CD4-positive, alpha-beta memory T cell (primary cell): Measurements from ENCODE around the gene ADTRP. TPM values are rescaled to one million over a fixed set of nuclear protein-coding genes. Genes with fewer than 3 reads are reported as not detected.

Source experiments
- CTCF ChIA-PET: fragments of 350-600 bp; sonication (Branson Sonifier 250); formaldehyde crosslinking; loops from one replicate; lab custom pipeline; 2021; ENCODE audit warnings: inconsistent platforms; ENCODE audit not compliant: partially characterized antibody; lab: Charles Lee
- POLR2A ChIA-PET: fragments of 350-600 bp; sonication (Branson Sonifier 250); formaldehyde crosslinking; loops from one replicate; lab custom pipeline; 2021; ENCODE audit not compliant: partially characterized antibody; lab: Charles Lee
- DNase-seq, 5 donors: peaks; one replicate each; pipeline versions ENCODE4 v3.0.0 to v3.0.0-alpha.2; 2020 to 2022; ENCODE audit warnings: mixed read lengths in 1 of 5
- H3K27ac ChIP-seq: one replicate; pipeline ENCODE4 v1.7.0; 2013; ENCODE audit warnings: low read depth, low read length
- H3K27me3 ChIP-seq: 2 replicates; pipeline ENCODE4 v1.7.0; 2013; ENCODE audit warnings: mild to moderate bottlenecking, low read length, moderate library complexity; ENCODE audit not compliant: insufficient read depth
- H3K36me3 ChIP-seq: 2 replicates; pipeline ENCODE4 v1.7.0; 2013; ENCODE audit warnings: mild to moderate bottlenecking, low read length, moderate library complexity; ENCODE audit not compliant: insufficient read depth
- H3K4me1 ChIP-seq: 2 replicates; pipeline ENCODE4 v1.7.0; 2013; ENCODE audit warnings: mild to moderate bottlenecking, low read length, moderate library complexity; ENCODE audit not compliant: insufficient read depth
- H3K4me3 ChIP-seq, 2 donors: one replicate each; pipeline ENCODE4 v1.7.0; 2013; ENCODE audit warnings: low read length in 2 of 2, mild to moderate bottlenecking in 1 of 2
- H3K9me3 ChIP-seq, 2 donors: one replicate each; pipeline ENCODE4 v1.7.0; 2013; ENCODE audit warnings: low read length in 2 of 2, control low read depth in 1 of 2; ENCODE audit not compliant: control insufficient read depth in 1 of 2
- H3K27ac Mint-ChIP-seq, 7 donors: one replicate each; pipeline ENCODE4 v1.8.0; 2020 to 2021; ENCODE audit warnings: mixed read lengths in 7 of 7, mild to moderate bottlenecking in 6 of 7, inconsistent platforms in 3 of 7, moderate library complexity in 3 of 7
- H3K27me3 Mint-ChIP-seq, 2 donors: one replicate each; pipeline ENCODE4 v1.8.0; 2020 to 2021; ENCODE audit warnings: mixed read lengths in 2 of 2
- H3K36me3 Mint-ChIP-seq, 2 donors: one replicate each; pipeline ENCODE4 v1.8.0; 2020 to 2021; ENCODE audit warnings: mixed read lengths in 2 of 2, inconsistent platforms in 1 of 2, mild to moderate bottlenecking in 1 of 2
- H3K4me1 Mint-ChIP-seq, 4 donors: one replicate each; pipeline ENCODE4 v1.8.0; 2020 to 2021; ENCODE audit warnings: mixed read lengths in 4 of 4, mild to moderate bottlenecking in 1 of 4
- H3K4me3 Mint-ChIP-seq, 8 donors: one replicate each; pipeline ENCODE4 v1.8.0; 2020 to 2021; ENCODE audit warnings: mixed read lengths in 8 of 8, mild to moderate bottlenecking in 7 of 8, moderate library complexity in 6 of 8, inconsistent platforms in 3 of 8
- H3K9me3 Mint-ChIP-seq, 8 donors: one replicate each; pipeline ENCODE4 v1.8.0; 2020 to 2021; ENCODE audit warnings: mixed read lengths in 8 of 8, mild to moderate bottlenecking in 5 of 8, inconsistent platforms in 3 of 8, moderate library complexity in 1 of 8
- intact Hi-C: fragments of 100-400 bp; cut with micrococcal nuclease; formaldehyde crosslinking; loops from one replicate; pipeline ENCODE4 v1.15.1; 2023
- polyA plus RNA-seq, 2 donors: library from polyadenylated mRNA; unstranded; fragments of 300-500 nt; fragmentation: Illumina TruSeq; gene quantifications; one replicate each; pipeline ENCODE4 v1.2.3, GENCODE V29; 2021
- total RNA-seq, 2 experiments: library from RNA; stranded (reverse); gene quantifications; one replicate each; pipeline ENCODE4 v1.2.3, GENCODE V29; 2021

The ADTRP gene
- total and polyA plus RNA-seq, 4 experiments from 2014 or later = 7.0 to 41.9 (median 11.9) TPM

- Mint-ChIP-seq H3K4me1 (peaks cover 0 to 4% (median 0%) of the 10 kb centered on the region in 4 donors), H3K27me3 (peaks cover 0 to 6% of the 10 kb centered on the region in 2 donors), H3K36me3 (no peaks in the 10 kb centered on the region), H3K9me3 (peaks cover 0 to 3% (median 0%) of the 10 kb centered on the region in 8 donors), H3K4me3 (peak overlapping the region in 1 of 8 donors; percentile 5), H3K27ac (no peak overlapping the region)
- H3K9me3 ChIP-seq = no peaks in the 10 kb centered on the region
- no peak overlapping the region for H3K4me3 ChIP-seq
- intact Hi-C loops = no loop called here
- H3K27me3 ChIP-seq = no peaks in the 10 kb centered on the region
- no peaks in the 10 kb centered on the region for H3K36me3 ChIP-seq
- ChIA-PET CTCF (interaction anchor here (1.2 to 1.4 kb wide), 2 partner anchors 23 to 50 kb away, joined by 3 to 4 read pairs; no protein-coding TSS in a partner anchor), POLR2A (no interaction called here)
- H3K4me1 ChIP-seq = no peaks in the 10 kb centered on the region
- H3K27ac ChIP-seq = no peak overlapping the region
- DNase-seq = no peak
Observed at GRCh38 chr6:11764250-11764604, 14.4 kb downstream of the ADTRP start.

GRCh38 chr6:11763460-11764249, 14.9 kb downstream of the ADTRP start:
- Mint-ChIP-seq H3K27me3 (peaks cover 0 to 3% of the 10 kb centered on the region in 2 donors), H3K9me3 (peaks cover 0 to 3% (median 0%) of the 10 kb centered on the region in 8 donors), H3K27ac (no peak overlapping the region), H3K4me3 (no peak overlapping the region), H3K36me3 (no peaks in the 10 kb centered on the region), H3K4me1 (peaks cover 0 to 4% (median 0%) of the 10 kb centered on the region in 4 donors)
- no peaks in the 10 kb centered on the region for H3K9me3 ChIP-seq
- H3K36me3 ChIP-seq = no peaks in the 10 kb centered on the region
- no peak overlapping the region for H3K4me3 ChIP-seq
- POLR2A ChIA-PET = interaction anchor here (0.7 kb wide), 1 partner anchor 52 kb away, joined by 3 read pairs; no protein-coding TSS in a partner anchor
- CTCF ChIA-PET = interaction anchor here (1.2 to 1.4 kb wide), 2 partner anchors 23 to 49 kb away, joined by 3 to 4 read pairs; no protein-coding TSS in a partner anchor
- intact Hi-C loops = no loop called here
- no peak for DNase-seq
- H3K4me1 ChIP-seq = no peaks in the 10 kb centered on the region
- H3K27ac ChIP-seq = no peak overlapping the region
- H3K27me3 ChIP-seq = no peaks in the 10 kb centered on the region

GRCh38 chr6:11762794-11763459, 15.7 kb downstream of the ADTRP start:
- no peak overlapping the region for H3K27ac ChIP-seq
- Mint-ChIP-seq H3K36me3 (no peaks in the 10 kb centered on the region), H3K9me3 (peaks cover 0 to 4% (median under 1%) of the 10 kb centered on the region in 8 donors), H3K27me3 (peaks cover 0 to 3% of the 10 kb centered on the region in 2 donors), H3K27ac (no peak overlapping the region), H3K4me1 (peaks cover 0 to 4% (median 0%) of the 10 kb centered on the region in 4 donors), H3K4me3 (no peak overlapping the region)
- H3K27me3 ChIP-seq = no peaks in the 10 kb centered on the region
- ChIA-PET CTCF (interaction anchor here (1.4 kb wide), 1 partner anchor 48 kb away, joined by 3 read pairs; no protein-coding TSS in a partner anchor), POLR2A (interaction anchor here (0.7 kb wide), 1 partner anchor 51 kb away, joined by 3 read pairs; no protein-coding TSS in a partner anchor)
- DNase-seq = no peak
- H3K9me3 ChIP-seq = no peaks in the 10 kb centered on the region
- no peaks in the 10 kb centered on the region for H3K4me1 ChIP-seq
- intact Hi-C loops = no loop called here
- H3K4me3 ChIP-seq = no peak overlapping the region
- H3K36me3 ChIP-seq = no peaks in the 10 kb centered on the region

DNA sequence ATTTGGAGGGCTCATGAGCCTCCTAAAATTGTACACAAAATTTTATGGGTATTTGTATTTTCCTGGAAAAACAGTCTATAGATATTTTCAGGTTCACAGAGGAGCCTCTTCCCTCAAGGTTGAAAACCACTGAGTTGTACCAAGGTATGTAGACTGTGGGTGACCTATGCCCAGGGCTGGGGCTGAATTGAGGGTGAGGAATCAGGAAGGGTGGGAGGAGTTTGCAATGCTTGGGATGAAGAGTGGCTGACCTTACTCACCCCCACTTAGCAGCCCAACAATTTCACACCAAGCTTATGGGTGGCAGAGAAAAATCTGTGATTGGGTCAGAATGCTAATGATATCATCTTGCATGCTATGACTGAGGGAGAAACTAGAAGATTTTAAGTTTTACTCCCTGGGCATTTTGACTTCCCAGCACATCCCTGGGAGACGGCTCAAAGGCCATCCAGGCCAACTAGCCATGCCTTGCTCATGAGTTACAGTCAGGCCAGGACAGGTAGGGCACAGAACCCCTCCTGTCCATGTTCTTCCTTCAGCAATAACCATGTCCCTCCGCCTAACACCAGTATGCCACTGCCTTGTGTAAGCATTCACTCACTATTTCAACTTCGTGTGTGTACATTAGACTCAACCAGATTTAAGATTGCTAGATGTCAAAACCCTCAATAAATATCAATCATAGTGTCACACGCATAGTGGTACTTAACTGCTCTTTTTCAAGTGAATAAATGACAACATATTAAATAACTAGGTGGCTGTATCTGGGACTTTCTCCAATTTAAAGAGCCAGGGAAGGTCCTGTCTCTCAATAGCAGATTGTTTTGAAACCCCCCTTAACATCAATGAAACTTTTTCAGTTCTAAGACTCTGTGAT, 16.6 kb downstream of the ADTRP start:
- no peak overlapping the region for H3K27ac ChIP-seq
- no peak overlapping the region for H3K4me3 ChIP-seq
- Mint-ChIP-seq H3K27ac (peak overlapping the region in 1 of 7 donors; percentile 50), H3K36me3 (no peaks in the 10 kb centered on the region), H3K4me1 (peaks cover 0 to 4% (median 0%) of the 10 kb centered on the region in 4 donors), H3K9me3 (peaks cover 0 to 7% (median 3%) of the 10 kb centered on the region in 8 donors), H3K27me3 (peaks cover 0 to 3% of the 10 kb centered on the region in 2 donors), H3K4me3 (no peak overlapping the region)
- H3K27me3 ChIP-seq = no peaks in the 10 kb centered on the region
- intact Hi-C loops = no loop called here
- ChIA-PET POLR2A (no interaction called here), CTCF (no interaction called here)
- no peaks in the 10 kb centered on the region for H3K36me3 ChIP-seq
- no peak for DNase-seq
- no peaks in the 10 kb centered on the region for H3K4me1 ChIP-seq
- no peaks in the 10 kb centered on the region for H3K9me3 ChIP-seq

DNA sequence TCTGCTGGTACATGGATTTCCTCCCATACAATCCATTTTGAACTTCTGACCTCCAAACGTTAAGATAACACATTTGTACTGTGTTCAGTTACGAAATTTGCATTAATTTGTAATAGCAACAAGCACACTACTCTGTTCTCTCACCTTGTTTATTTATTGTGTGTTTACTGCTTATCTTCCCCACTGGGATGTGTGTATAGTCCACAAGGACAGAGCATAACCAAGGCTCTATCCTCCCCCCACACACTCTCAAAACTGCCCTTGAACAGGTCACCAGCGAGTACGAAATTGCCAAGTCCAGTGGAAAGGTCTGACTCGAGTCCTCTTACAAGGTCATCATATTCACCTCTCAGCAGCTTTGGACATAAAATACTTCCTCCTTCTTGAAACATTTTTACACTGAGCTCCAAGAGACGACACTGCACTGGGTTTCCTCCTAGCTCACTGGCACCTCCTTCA, 18.6 kb downstream of the ADTRP start:
- intact Hi-C loops = no loop called here
- Mint-ChIP-seq H3K4me3 (no peak overlapping the region), H3K27ac (no peak overlapping the region), H3K4me1 (peaks cover 0 to 8% (median 4%) of the 10 kb centered on the region in 4 donors), H3K9me3 (peaks cover 0 to 9% (median 3%) of the 10 kb centered on the region in 8 donors), H3K27me3 (peaks cover 0 to 5% of the 10 kb centered on the region in 2 donors), H3K36me3 (no peaks in the 10 kb centered on the region)
- H3K4me1 ChIP-seq = no peaks in the 10 kb centered on the region
- no peak for DNase-seq
- no peaks in the 10 kb centered on the region for H3K27me3 ChIP-seq
- no peaks in the 10 kb centered on the region for H3K9me3 ChIP-seq
- ChIA-PET POLR2A (no interaction called here), CTCF (no interaction called here)
- no peaks in the 10 kb centered on the region for H3K36me3 ChIP-seq
- no peak overlapping the region for H3K27ac ChIP-seq
- H3K4me3 ChIP-seq = no peak overlapping the region

DNA sequence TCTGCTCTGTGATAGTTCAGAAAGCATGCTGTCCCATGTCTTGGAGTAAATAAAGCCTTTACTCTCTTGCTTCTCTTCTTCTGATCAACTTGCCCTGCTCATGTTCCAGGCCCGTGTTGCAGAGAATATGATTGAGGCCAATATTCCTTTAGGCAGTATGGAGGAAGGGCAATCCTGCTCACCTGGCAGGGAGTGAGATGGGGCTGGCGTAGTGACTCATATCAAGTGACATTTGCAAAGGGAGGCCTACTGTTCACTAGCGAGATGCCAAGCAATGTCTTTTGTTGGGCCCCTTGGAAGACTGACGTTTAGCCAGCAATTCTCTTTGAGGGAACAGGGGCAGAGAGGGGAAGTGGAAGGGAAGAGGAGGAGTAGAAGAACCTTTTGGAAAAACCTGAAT, 19.7 kb downstream of the ADTRP start:
- no peak overlapping the region for H3K27ac ChIP-seq
- Mint-ChIP-seq H3K4me1 (peaks cover 0 to 4% (median 4%) of the 10 kb centered on the region in 4 donors), H3K27me3 (peaks cover 0 to 8% of the 10 kb centered on the region in 2 donors), H3K36me3 (no peaks in the 10 kb centered on the region), H3K9me3 (peaks cover 0 to 9% (median 3%) of the 10 kb centered on the region in 8 donors), H3K4me3 (no peak overlapping the region), H3K27ac (no peak overlapping the region)
- intact Hi-C loops = no loop called here
- ChIA-PET CTCF (no interaction called here), POLR2A (no interaction called here)
- H3K4me3 ChIP-seq = no peak overlapping the region
- H3K27me3 ChIP-seq = no peaks in the 10 kb centered on the region
- H3K9me3 ChIP-seq = no peaks in the 10 kb centered on the region
- no peaks in the 10 kb centered on the region for H3K4me1 ChIP-seq
- H3K36me3 ChIP-seq = no peaks in the 10 kb centered on the region
- DNase-seq = no peak
